ENCODE results near the gene TRMT6.

The TRMT6 gene

DNA sequence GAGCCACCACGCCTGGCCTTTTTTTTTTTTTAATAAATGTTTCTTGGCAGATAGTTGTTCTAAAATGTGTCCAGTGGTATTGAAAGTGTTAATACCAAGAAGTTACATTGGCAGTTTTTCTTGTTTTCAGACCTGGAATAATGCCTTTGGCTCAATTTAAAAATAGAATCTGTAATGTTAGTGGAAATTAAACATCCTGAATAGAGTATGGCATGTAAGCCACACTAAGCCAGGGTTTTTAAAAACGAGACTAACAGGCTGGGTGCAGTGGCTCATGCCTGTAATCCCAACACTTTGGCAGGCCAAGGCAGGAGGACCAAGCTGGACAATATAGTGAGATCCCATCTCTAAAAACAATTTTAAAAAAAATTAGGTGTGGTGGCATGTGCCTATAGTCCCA is 25.4 kb upstream of the TRMT6 start:
- DNase-seq, result no peak
- no peaks in the 10 kb centered on the region for H3K27me3 ChIP-seq
- no peak for TF ChIP-seq CTCF (IDR thresholded peaks at IDR 0.05; ENCODE audit: low read depth, low read length)
- H3K9me3 ChIP-seq, result no peaks in the 10 kb centered on the region
- peaks cover 46% of the 10 kb centered on the region for H3K36me3 ChIP-seq
- H3K4me3 ChIP-seq (ENCODE audit: low read depth, low read length), result no peak overlapping the region
- H3K4me1 ChIP-seq, result peaks cover 10% of the 10 kb centered on the region

- peaks cover 51% of the 10 kb centered on the region for H3K36me3 ChIP-seq
- no peak for DNase-seq
Observed at GRCh38 chr20:5974531-5974930, 24.2 kb upstream of the TRMT6 start.

DNA sequence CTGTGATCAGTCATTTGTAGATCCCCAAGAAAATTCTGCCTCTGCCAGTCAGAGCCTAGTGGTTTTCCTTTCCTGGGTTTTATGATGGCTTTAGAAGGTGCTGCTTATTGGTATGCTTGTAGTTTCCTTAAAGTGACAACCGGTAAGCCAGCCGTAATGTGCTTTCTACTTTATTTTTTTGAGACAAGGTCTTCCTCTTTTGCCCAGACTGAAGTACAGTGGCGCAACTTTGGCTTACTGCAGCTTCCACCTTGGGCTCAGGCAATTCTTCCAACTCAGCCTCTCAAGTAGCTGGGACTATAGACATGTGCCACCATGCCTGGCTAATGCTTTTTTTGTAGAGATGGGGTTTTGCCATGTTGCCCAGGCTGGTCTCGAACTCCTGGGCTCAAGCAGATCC is 23.6 kb upstream of the TRMT6 start:
- Histone ChIP-seq H3K4me3 (ENCODE audit: low read depth, low read length) (no peak overlapping the region), H3K36me3 (peaks cover 48% of the 10 kb centered on the region), H3K27me3 (no peaks in the 10 kb centered on the region), H3K4me1 (no peaks in the 10 kb centered on the region), H3K9me3 (no peaks in the 10 kb centered on the region)
- DNase-seq, result no peak
- no peak for TF ChIP-seq CTCF (IDR thresholded peaks at IDR 0.05; ENCODE audit: low read depth, low read length)

More at GRCh38 chr20:5974531-5974930, 24.2 kb upstream of the TRMT6 start:
- no peak for TF ChIP-seq CTCF (IDR thresholded peaks at IDR 0.05; ENCODE audit: low read depth, low read length)
- Histone ChIP-seq H3K4me3 (ENCODE audit: low read depth, low read length) (no peak overlapping the region), H3K4me1 (peaks cover 5% of the 10 kb centered on the region; the same call in 1 of the 2 replicates), H3K9me3 (no peaks in the 10 kb centered on the region), H3K27me3 (no peaks in the 10 kb centered on the region)

DNA sequence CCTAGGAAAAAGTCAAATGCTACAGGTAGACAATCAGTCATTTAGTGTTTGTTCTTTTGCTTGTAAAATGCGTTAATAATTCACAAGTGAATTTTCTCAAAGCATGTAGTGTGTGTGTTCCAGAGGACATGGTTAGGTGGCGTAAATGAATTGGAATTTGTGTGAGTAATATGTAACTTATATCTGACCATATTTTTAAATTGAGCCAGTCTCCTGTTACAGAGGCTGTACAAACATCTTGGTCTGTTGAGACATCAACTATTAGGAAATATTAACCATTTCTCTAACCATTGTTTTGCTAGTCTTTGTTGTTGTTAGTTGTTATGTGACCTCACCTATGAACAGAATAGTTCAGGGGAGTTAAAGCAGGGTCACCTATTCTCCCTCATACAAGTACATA is 22.8 kb upstream of the TRMT6 start:
- Histone ChIP-seq H3K27me3 (no peaks in the 10 kb centered on the region), H3K4me1 (no peaks in the 10 kb centered on the region), H3K4me3 (ENCODE audit: low read depth, low read length) (no peak overlapping the region), H3K9me3 (no peaks in the 10 kb centered on the region), H3K36me3 (peaks cover 47% of the 10 kb centered on the region)
- no peak for DNase-seq
- TF ChIP-seq CTCF (IDR thresholded peaks at IDR 0.05; ENCODE audit: low read depth, low read length), result no peak

DNA sequence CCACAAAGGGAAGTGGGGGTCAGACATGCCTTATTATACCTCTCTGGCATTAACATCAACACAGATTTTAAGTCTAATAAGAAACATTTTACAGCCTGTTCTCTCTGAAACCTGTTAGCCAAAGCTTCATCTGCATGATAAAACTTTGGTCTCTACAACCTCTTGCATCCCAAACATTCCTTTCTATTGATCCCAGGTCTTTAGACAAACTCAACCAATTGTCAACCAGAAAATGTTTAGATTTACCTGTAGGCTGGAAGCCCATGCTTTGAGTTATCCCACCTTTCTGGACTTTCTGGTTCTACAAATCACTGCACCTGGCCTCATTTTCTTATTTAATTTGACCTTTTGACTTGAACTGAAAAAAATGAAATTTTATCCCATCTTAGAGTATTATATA is 20.9 kb upstream of the TRMT6 start:
- no peak for TF ChIP-seq CTCF (IDR thresholded peaks at IDR 0.05; ENCODE audit: low read depth, low read length)
- Histone ChIP-seq H3K9me3 (no peaks in the 10 kb centered on the region), H3K4me1 (no peaks in the 10 kb centered on the region), H3K27me3 (no peaks in the 10 kb centered on the region; the same call in 1 of the 2 replicates), H3K36me3 (peaks cover 56% of the 10 kb centered on the region), H3K4me3 (ENCODE audit: low read depth, low read length) (no peak overlapping the region)
- DNase-seq, result no peak

GRCh38 chr20:5970381-5970780 is 20.0 kb upstream of the TRMT6 start:
- Histone ChIP-seq H3K27me3 (no peaks in the 10 kb centered on the region; the same call in 1 of the 2 replicates), H3K4me1 (no peaks in the 10 kb centered on the region), H3K36me3 (peaks cover 56% of the 10 kb centered on the region)

More at GRCh38 chr20:5970381-5970780, 20.0 kb upstream of the TRMT6 start:
- H3K9me3 ChIP-seq, result no peaks in the 10 kb centered on the region
- no peak overlapping the region for H3K4me3 ChIP-seq (ENCODE audit: low read depth, low read length)
- TF ChIP-seq CTCF (IDR thresholded peaks at IDR 0.05; ENCODE audit: low read depth, low read length), result no peak
- no peak for DNase-seq
